HFF-Myc (cell line): ENCODE data around the gene SEMA4F.

Experiments
- DNase-seq: peaks from one replicate; pipeline ENCODE4 v3.0.0-alpha.2; 2011; ENCODE audit warnings: low read depth; ENCODE audit errors: extremely low read depth
- H3K4me3 ChIP-seq: replicated peaks from 2 replicates; pipeline ENCODE4 v1.5.1; 2011; ENCODE audit warnings: low read depth, mild to moderate bottlenecking, control low read depth, low read length
- CTCF ChIP-seq: IDR thresholded peaks from 2 replicates; pipeline ENCODE4 v1.5.1; 2012; ENCODE audit warnings: mild to moderate bottlenecking, low read depth, low read length, control low read depth; ENCODE audit errors: missing control alignments

Gene SEMA4F

GRCh38 chr2:74700643-74701372, 46.8 kb downstream of the SEMA4F start:
- no peak for DNase-seq
- no peak overlapping the region for H3K4me3 ChIP-seq
- TF ChIP-seq CTCF: no peak

GRCh38 chr2:74702001-74702715, 48.1 kb downstream of the SEMA4F start:
- no peak for TF ChIP-seq CTCF

GRCh38 chr2:74703373-74703772, 49.3 kb downstream of the SEMA4F start:
- no peak for TF ChIP-seq CTCF
- no peak overlapping the region for H3K4me3 ChIP-seq
- DNase-seq: no peak

More at GRCh38 chr2:74702001-74702715, 48.1 kb downstream of the SEMA4F start:
- no peak for DNase-seq
- no peak overlapping the region for H3K4me3 ChIP-seq

DNA sequence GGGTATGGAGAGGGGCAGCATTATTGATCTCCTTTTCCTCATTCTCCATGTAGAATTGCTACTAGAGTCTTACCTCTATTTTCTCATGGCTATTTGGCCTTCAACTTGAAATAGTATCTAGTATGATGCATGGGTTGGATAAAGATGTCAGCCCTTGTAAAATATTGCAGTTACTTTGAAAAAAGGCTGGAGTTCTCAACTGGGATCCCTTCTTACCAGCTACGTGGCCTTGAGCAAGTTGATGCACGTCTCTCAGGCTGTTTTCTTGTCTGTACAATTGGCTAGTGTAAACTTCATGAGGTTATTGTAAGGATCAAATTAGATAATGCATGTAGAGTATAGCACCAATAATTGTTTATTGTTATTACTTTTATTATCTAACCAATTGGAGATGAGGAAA, 50.2 kb downstream of the SEMA4F start:
- DNase-seq: no peak
- no peak for TF ChIP-seq CTCF
- no peak overlapping the region for H3K4me3 ChIP-seq

GRCh38 chr2:74706741-74707140, 52.7 kb downstream of the SEMA4F start:
- no peak for TF ChIP-seq CTCF
- no peak overlapping the region for H3K4me3 ChIP-seq
- DNase-seq: no peak

DNA sequence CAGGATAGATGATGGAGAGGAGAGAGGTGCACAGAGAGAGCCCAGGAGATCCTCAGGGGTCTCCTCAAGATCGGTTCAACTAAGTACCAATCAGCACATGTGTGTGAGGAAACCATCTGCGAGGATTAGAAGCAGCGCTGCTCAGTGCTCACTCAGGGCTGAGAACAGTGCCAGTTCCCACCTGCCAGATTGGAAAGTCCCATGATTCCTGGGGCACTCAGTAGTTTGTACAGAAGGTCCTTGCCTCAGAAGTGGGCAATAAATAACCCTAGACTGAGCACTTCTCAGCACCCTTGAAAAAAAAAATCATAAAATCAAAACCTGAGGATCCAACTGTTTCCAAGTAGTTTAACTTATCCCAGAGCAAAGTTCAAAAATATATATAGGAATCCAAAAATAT, 53.8 kb downstream of the SEMA4F start:
- no peak overlapping the region for H3K4me3 ChIP-seq
- no peak for TF ChIP-seq CTCF
- no peak for DNase-seq
